B cell (primary cell): ENCODE results near the gene BUD13. TPM values are rescaled to one million over a fixed set of nuclear protein-coding genes. Genes with fewer than 3 reads are reported as not detected.

ENCODE experiments used
- ATAC-seq: fragments of 200-7000 bp; cut with Tn5 transposase; one replicate; pipeline ENCODE4 v1.10.0; 2021; ENCODE audit warnings: low read depth, mild to moderate bottlenecking, moderate number of reproducible peaks, moderate library complexity
- CTCF ChIA-PET: fragments of 350-600 bp; sonication (Branson Sonifier 250); formaldehyde crosslinking; loops from one replicate; lab custom pipeline; 2021; ENCODE audit warnings: antibody characterized with exemption, inconsistent platforms; lab: Charles Lee
- POLR2A ChIA-PET: fragments of 350-600 bp; sonication (Branson Sonifier 250); formaldehyde crosslinking; loops from one replicate; lab custom pipeline; 2021; ENCODE audit warnings: antibody characterized with exemption; lab: Charles Lee
- DNase-seq: peaks from one replicate; pipeline ENCODE4 v3.0.0; 2013
- H2AFZ ChIP-seq: 2 replicates; pipeline ENCODE4 v1.6.1; 2012; ENCODE audit warnings: mild to moderate bottlenecking, low read depth, low read length; ENCODE audit not compliant: insufficient read depth, poor library complexity, severe bottlenecking
- H3K27ac ChIP-seq, 2 donors: 1 replicate in 1 of 2; 2 replicates in 1 of 2; pipeline ENCODE4 v1.5.1; 2012 to 2013; ENCODE audit warnings: low read length in 2 of 2, mild to moderate bottlenecking in 2 of 2, moderate library complexity in 1 of 2
- H3K27me3 ChIP-seq, 4 experiments: fragments of 200-600 bp in 1 of 4; sonication (generic) in 1 of 4; replicated peaks in 1 of 4; 1 replicate in 2 of 4; 2 replicates in 2 of 4; pipeline versions ENCODE4 v1.6.1 to v1.7.0; 2013 to 2016; ENCODE audit warnings: low read length in 3 of 4, mild to moderate bottlenecking in 2 of 4, mixed read lengths in 1 of 4, moderate library complexity in 1 of 4; ENCODE audit not compliant: insufficient read depth in 4 of 4, control insufficient read depth in 3 of 4; ENCODE audit errors: control extremely low read depth in 1 of 4
- H3K36me3 ChIP-seq, 2 experiments: replicated peaks in 1 of 2; 1 replicate in 1 of 2; 2 replicates in 1 of 2; pipeline versions ENCODE4 v1.6.1 to v1.7.1; 2013; ENCODE audit warnings: low read length in 1 of 2; ENCODE audit not compliant: insufficient read depth in 2 of 2, control insufficient read depth in 1 of 2; ENCODE audit errors: control extremely low read depth in 1 of 2, extremely low read depth in 1 of 2
- H3K4me1 ChIP-seq, 2 donors: fragments of 200-600 bp in 1 of 2; sonication (generic) in 1 of 2; 1 replicate in 1 of 2; 2 replicates in 1 of 2; pipeline versions ENCODE4 v1.5.1 to v1.6.1; 2013 to 2017; ENCODE audit warnings: low read length in 2 of 2; ENCODE audit not compliant: control insufficient read depth in 2 of 2, insufficient read depth in 2 of 2
- H3K4me2 ChIP-seq: replicated peaks from 2 replicates; pipeline ENCODE3; 2012; ENCODE audit warnings: mild to moderate bottlenecking, low read depth, low read length; ENCODE audit not compliant: poor library complexity, severe bottlenecking
- H3K4me3 ChIP-seq, 5 experiments: fragments of 200-600 bp in 1 of 5; sonication (generic) in 1 of 5; 1 replicate in 3 of 5; 2 replicates in 2 of 5; pipeline versions ENCODE4 v1.5.1 to v1.7.0; 2011 to 2016; ENCODE audit warnings: low read length in 4 of 5, mild to moderate bottlenecking in 4 of 5, low read depth in 2 of 5, control low read depth in 1 of 5, moderate library complexity in 1 of 5; ENCODE audit not compliant: insufficient read depth in 1 of 5; ENCODE audit errors: control extremely low read depth in 1 of 5, extremely low read depth in 1 of 5
- H3K79me2 ChIP-seq: fragments of 200-600 bp; sonication (generic); one replicate; pipeline ENCODE4 v1.6.0; 2016; ENCODE audit warnings: low read length; ENCODE audit not compliant: control insufficient read depth, insufficient read depth
- H3K9ac ChIP-seq: fragments of 200-600 bp; sonication (generic); 2 replicates; pipeline ENCODE4 v1.6.1; 2017; ENCODE audit warnings: mild to moderate bottlenecking, low read length, moderate library complexity
- H3K9me3 ChIP-seq, 3 donors: one replicate each; pipeline versions ENCODE4 v1.6.1 to v1.7.1; 2013; ENCODE audit warnings: low read length in 2 of 3; ENCODE audit not compliant: control insufficient read depth in 2 of 3, insufficient read depth in 1 of 3; ENCODE audit errors: control extremely low read depth in 1 of 3
- H4K20me1 ChIP-seq: 2 replicates; pipeline ENCODE4 v1.6.0; 2012; ENCODE audit warnings: mild to moderate bottlenecking, low read length; ENCODE audit not compliant: insufficient read depth, control insufficient read depth, poor library complexity, severe bottlenecking
- H3K27ac Mint-ChIP-seq: one replicate; pipeline ENCODE4 v1.8.0; 2021; ENCODE audit warnings: mixed read lengths
- H3K27me3 Mint-ChIP-seq: one replicate; pipeline ENCODE4 v1.8.0; 2021; ENCODE audit warnings: mixed read lengths
- H3K4me1 Mint-ChIP-seq: one replicate; pipeline ENCODE4 v1.8.0; 2021; ENCODE audit warnings: mixed read lengths
- H3K4me3 Mint-ChIP-seq: one replicate; pipeline ENCODE4 v1.8.0; 2021; ENCODE audit warnings: mixed read lengths
- H3K9me3 Mint-ChIP-seq: one replicate; pipeline ENCODE4 v1.8.0; 2022; ENCODE audit warnings: mixed read lengths; ENCODE audit not compliant: insufficient read depth
- EZH2 ChIP-seq: IDR thresholded peaks from 2 replicates; pipeline ENCODE4 v1.6.1; 2012; ENCODE audit warnings: borderline replicate concordance, low read depth, mild to moderate bottlenecking, moderate library complexity, low read length; ENCODE audit not compliant: insufficient read depth, poor library complexity, severe bottlenecking
- WGBS: methylation state at CpG from one replicate; pipeline ENCODE4 v1.1.5; 2013; ENCODE audit warnings: missing lambda C conversion rate; ENCODE audit not compliant: insufficient coverage; 5-methylcytosine and 5-hydroxymethylcytosine counted together
- intact Hi-C: fragments of 100-400 bp; cut with micrococcal nuclease; formaldehyde crosslinking; loops from one replicate; pipeline ENCODE4 v1.10.0; 2022
- polyA plus RNA-seq: library from polyadenylated mRNA; depleted of rRNA; stranded (reverse); fragments of >200 nt; gene quantifications from 2 replicates; pipeline ENCODE4 v1.2.3, GENCODE V29; 2012
- total RNA-seq, 2 donors: library from RNA; stranded (reverse); fragments of 120-200 nt in 1 of 2; gene quantifications; 1 replicate in 1 of 2; 2 replicates in 1 of 2; pipeline versions ENCODE4 v1.2.3 to v1.2.4, GENCODE V29; 2013 to 2022
- TF ChIP-seq, protein P1 (sequence below): fragments of 200-600 bp; IDR thresholded peaks from one replicate; pipeline ENCODE4 v1.8.0; 2022; ENCODE audit warnings: antibody characterized with exemption, mild to moderate bottlenecking

Gene BUD13
- total and polyA plus RNA-seq, 2 donors (not counting 1 experiment from before 2014, with no cell fraction given): 14.1 to 24.2 TPM

DNA sequence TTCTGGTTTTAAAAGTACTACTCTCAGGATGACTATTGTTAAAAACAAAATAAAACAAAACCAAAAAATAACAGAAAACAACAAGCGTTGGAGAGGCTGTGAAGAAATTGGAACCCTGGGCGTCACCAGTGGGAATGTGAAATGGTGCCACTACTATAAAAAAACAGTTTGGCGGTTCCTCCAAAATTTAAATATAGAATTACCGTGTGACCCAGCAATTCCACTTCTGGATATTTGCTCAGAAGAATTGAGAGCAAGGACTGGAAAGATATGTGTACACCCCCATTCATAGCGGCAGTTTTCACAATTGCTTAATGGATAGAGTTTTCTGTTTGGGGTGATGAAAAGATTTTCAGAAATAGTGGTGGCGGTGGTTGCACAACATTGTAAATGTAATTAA lies 41.7 kb upstream of the BUD13 start:
- Histone ChIP-seq H2AFZ (no peak overlapping the region), H3K9me3 (no peaks in the 10 kb centered on the region), H3K27me3 (peaks cover 0 to 3% (median 0%) of the 10 kb centered on the region in 4 experiments), H3K27ac (no peak overlapping the region), H3K79me2 (no peaks in the 10 kb centered on the region), H4K20me1 (no peaks in the 10 kb centered on the region), H3K36me3 (no peaks in the 10 kb centered on the region), H3K4me1 (no peaks in the 10 kb centered on the region), H3K4me2 (no peak overlapping the region), H3K9ac (no peak overlapping the region), H3K4me3 (no peak overlapping the region)
- DNase-seq (no peak), ATAC-seq (no peak)
- TF ChIP-seq, protein P1, sequence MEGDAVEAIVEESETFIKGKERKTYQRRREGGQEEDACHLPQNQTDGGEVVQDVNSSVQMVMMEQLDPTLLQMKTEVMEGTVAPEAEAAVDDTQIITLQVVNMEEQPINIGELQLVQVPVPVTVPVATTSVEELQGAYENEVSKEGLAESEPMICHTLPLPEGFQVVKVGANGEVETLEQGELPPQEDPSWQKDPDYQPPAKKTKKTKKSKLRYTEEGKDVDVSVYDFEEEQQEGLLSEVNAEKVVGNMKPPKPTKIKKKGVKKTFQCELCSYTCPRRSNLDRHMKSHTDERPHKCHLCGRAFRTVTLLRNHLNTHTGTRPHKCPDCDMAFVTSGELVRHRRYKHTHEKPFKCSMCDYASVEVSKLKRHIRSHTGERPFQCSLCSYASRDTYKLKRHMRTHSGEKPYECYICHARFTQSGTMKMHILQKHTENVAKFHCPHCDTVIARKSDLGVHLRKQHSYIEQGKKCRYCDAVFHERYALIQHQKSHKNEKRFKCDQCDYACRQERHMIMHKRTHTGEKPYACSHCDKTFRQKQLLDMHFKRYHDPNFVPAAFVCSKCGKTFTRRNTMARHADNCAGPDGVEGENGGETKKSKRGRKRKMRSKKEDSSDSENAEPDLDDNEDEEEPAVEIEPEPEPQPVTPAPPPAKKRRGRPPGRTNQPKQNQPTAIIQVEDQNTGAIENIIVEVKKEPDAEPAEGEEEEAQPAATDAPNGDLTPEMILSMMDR: no peak
- TF ChIP-seq EZH2: no peak
- H3K4me1 Mint-ChIP-seq: no peaks in the 10 kb centered on the region
- no peak overlapping the region for H3K27ac Mint-ChIP-seq
- intact Hi-C loops: no loop called here
- no peaks in the 10 kb centered on the region for H3K27me3 Mint-ChIP-seq
- ChIA-PET POLR2A (no interaction called here), CTCF (interaction anchor here (2.0 kb wide), 1 partner anchor 21 kb away, joined by 5 read pairs; no protein-coding TSS in a partner anchor)
- H3K4me3 Mint-ChIP-seq: no peak overlapping the region
- H3K9me3 Mint-ChIP-seq: no peaks in the 10 kb centered on the region
- no CpG with 5 or more reads among the region's 6 CpGs for WGBS

DNA sequence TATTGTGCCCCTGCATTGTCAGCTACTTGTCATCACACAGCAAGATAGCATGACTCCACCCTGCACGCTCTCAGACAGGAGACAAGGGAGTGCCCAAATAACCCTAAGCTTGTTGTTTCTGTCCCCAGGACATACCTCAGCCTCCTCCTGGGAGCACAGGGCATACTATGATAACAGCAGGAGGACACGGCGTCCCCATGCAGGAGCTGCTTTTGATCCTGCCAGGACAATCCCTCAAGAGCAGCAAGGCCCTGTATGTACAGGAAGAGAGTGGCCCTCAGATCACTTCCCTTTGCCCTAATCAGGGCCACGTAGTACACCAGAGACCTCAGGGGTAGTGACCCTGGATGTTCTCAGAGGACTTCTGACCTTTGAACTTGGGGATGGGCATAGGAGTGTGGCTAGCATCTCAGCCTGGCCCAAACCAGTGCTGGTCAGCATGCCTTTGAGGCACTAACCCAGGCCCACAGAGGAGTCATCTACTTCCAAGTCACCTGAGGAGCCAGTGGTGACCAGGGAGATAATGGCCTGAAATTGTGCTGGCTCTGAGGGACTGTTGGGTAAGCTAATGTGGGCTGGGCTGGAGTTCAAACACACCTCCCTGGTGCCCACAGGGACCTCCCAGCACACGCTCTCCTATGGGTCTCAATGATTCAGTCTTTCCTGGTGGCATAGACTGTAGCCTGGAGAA lies 41.1 kb upstream of the BUD13 start:
- Histone ChIP-seq H3K27ac (no peak overlapping the region), H3K4me3 (no peak overlapping the region), H3K36me3 (no peaks in the 10 kb centered on the region), H3K79me2 (no peaks in the 10 kb centered on the region), H2AFZ (no peak overlapping the region), H3K4me1 (no peaks in the 10 kb centered on the region), H4K20me1 (no peaks in the 10 kb centered on the region), H3K9ac (no peak overlapping the region), H3K27me3 (peaks cover 0 to 3% (median 0%) of the 10 kb centered on the region in 4 experiments), H3K9me3 (no peaks in the 10 kb centered on the region), H3K4me2 (no peak overlapping the region)
- 100% methylated on average over 3 of the region's 5 CpGs for WGBS
- ChIA-PET CTCF (interaction anchor here (2.0 kb wide), 1 partner anchor 22 kb away, joined by 5 read pairs; no protein-coding TSS in a partner anchor), POLR2A (no interaction called here)
- no peak for ATAC-seq
- H3K27ac Mint-ChIP-seq: no peak overlapping the region
- peaks cover 3% of the 10 kb centered on the region for H3K27me3 Mint-ChIP-seq
- no peak overlapping the region for H3K4me3 Mint-ChIP-seq
- intact Hi-C loops: no loop called here
- no peaks in the 10 kb centered on the region for H3K9me3 Mint-ChIP-seq
- no peaks in the 10 kb centered on the region for H3K4me1 Mint-ChIP-seq
- DNase-seq: no peak
- TF ChIP-seq, protein P1: no peak
- TF ChIP-seq EZH2: no peak
